AG04449 (cell line): ENCODE measurements around the gene RYR1.
"Not testable (repeated sequence)": the region's sequence is repeated elsewhere in the genome, so short reads cannot be mapped to it uniquely, and the experiment has no call there.

ENCODE experiments used
- CTCF ChIA-PET: fragments of 350-600 bp; formaldehyde crosslinking; extraction: SDS; loops from one replicate; lab custom pipeline; 2021; ENCODE audit warnings: antibody characterized with exemption; lab: Yijun Ruan, JAX
- POLR2A ChIA-PET: fragments of 400-600, 350-600 bp; formaldehyde crosslinking; extraction: SDS; loops from one replicate; lab custom pipeline; 2020; ENCODE audit warnings: antibody characterized with exemption, inconsistent platforms; lab: Yijun Ruan, JAX
- DNase-seq: peaks from one replicate; pipeline ENCODE4 v3.0.0-alpha.2; 2010; ENCODE audit warnings: low read depth, low spot score
- H3K4me3 ChIP-seq: 2 replicates; pipeline ENCODE4 v1.5.1; 2011; ENCODE audit warnings: low read depth, mild to moderate bottlenecking, control low read depth, low read length
- CTCF ChIP-seq: IDR thresholded peaks from one replicate; pipeline ENCODE4 v1.5.1; 2011; ENCODE audit warnings: mild to moderate bottlenecking, moderate library complexity, low read length, control low read depth, inconsistent platforms; ENCODE audit not compliant: insufficient read depth; ENCODE audit errors: missing control alignments

Gene RYR1

GRCh38 chr19:38556521-38557174 is 123.2 kb downstream of the RYR1 start:
- ChIA-PET POLR2A (no interaction called here), CTCF (interaction anchor here (0.9 kb wide), 1 partner anchor 376 kb away, joined by 3 read pairs; no protein-coding TSS in a partner anchor)
- TF ChIP-seq CTCF = no peak
- H3K4me3 ChIP-seq = no peak overlapping the region
- DNase-seq = no peak

- no peak for TF ChIP-seq CTCF
- no peak overlapping the region for H3K4me3 ChIP-seq
- CTCF ChIA-PET = interaction anchor here (0.9 kb wide), 1 partner anchor 376 kb away, joined by 3 read pairs; no protein-coding TSS in a partner anchor
- no peak for DNase-seq
- POLR2A ChIA-PET = interaction anchor here (0.7 kb wide), 1 partner anchor 35 kb away, joined by 3 read pairs; no protein-coding TSS in a partner anchor
These were observed 123.8 kb downstream of the RYR1 start for GRCh38 chr19:38557205-38557799.

GRCh38 chr19:38558933-38559332 is 125.4 kb downstream of the RYR1 start:
- CTCF ChIA-PET, H3K4me3 ChIP-seq, POLR2A ChIA-PET, DNase-seq: not testable (repeated sequence)

- no peak for DNase-seq
- CTCF ChIA-PET = no interaction called here
- no peak overlapping the region for H3K4me3 ChIP-seq
These were observed 126.2 kb downstream of the RYR1 start for GRCh38 chr19:38559428-38560401.

GRCh38 chr19:38561053-38561606 is 127.6 kb downstream of the RYR1 start:
- no peak for DNase-seq
- TF ChIP-seq CTCF = no peak
- no peak overlapping the region for H3K4me3 ChIP-seq
- ChIA-PET CTCF (interaction anchor here (1.8 kb wide), 1 partner anchor 16 kb away, joined by 5 read pairs; no protein-coding TSS in a partner anchor), POLR2A (no interaction called here)

More at GRCh38 chr19:38559428-38560401, 126.2 kb downstream of the RYR1 start:
- POLR2A ChIA-PET = no interaction called here
- no peak for TF ChIP-seq CTCF

GRCh38 chr19:38561658-38562057 is 128.2 kb downstream of the RYR1 start:
- no peak overlapping the region for H3K4me3 ChIP-seq
- TF ChIP-seq CTCF = no peak
- ChIA-PET POLR2A (no interaction called here), CTCF (interaction anchor here (1.8 kb wide), 1 partner anchor 17 kb away, joined by 5 read pairs; no protein-coding TSS in a partner anchor)
- DNase-seq = no peak
